GM18867 (cell line): Measurements from ENCODE around the gene RTN4.

Source experiments
- ATAC-seq: cut with Tn5 transposase; IDR thresholded peaks from one replicate; pipeline ENCODE4 v1.9.1; 2021; ENCODE audit warnings: mild to moderate bottlenecking, moderate library complexity; ENCODE audit not compliant: unreplicated experiment

Gene RTN4

GRCh38 chr2:55045780-55046179, 4.5 kb downstream of the RTN4 start:
- no peak for ATAC-seq

GRCh38 chr2:55043841-55044240, 6.4 kb downstream of the RTN4 start:
- no peak for ATAC-seq

- ATAC-seq = no peak
Observed at GRCh38 chr2:55038428-55038827, 11.8 kb downstream of the RTN4 start.

- ATAC-seq = no peak
Observed at GRCh38 chr2:55035716-55036115, 14.5 kb downstream of the RTN4 start.

GRCh38 chr2:55033921-55034320, 16.3 kb downstream of the RTN4 start:
- ATAC-seq = no peak

GRCh38 chr2:55033076-55033742, 17.0 kb downstream of the RTN4 start:
- peak; percentile 92 for ATAC-seq

GRCh38 chr2:55031505-55031904, 18.7 kb downstream of the RTN4 start:
- ATAC-seq = no peak

- no peak for ATAC-seq
Observed at GRCh38 chr2:55030766-55031165, 19.5 kb downstream of the RTN4 start.

GRCh38 chr2:55029098-55029497, 21.2 kb downstream of the RTN4 start:
- ATAC-seq = no peak

- ATAC-seq = no peak
Observed at GRCh38 chr2:55027226-55027625, 23.0 kb downstream of the RTN4 start.

- no peak for ATAC-seq
Observed at GRCh38 chr2:55026202-55026601, 24.0 kb downstream of the RTN4 start.

GRCh38 chr2:55025627-55026026, 24.6 kb downstream of the RTN4 start:
- no peak for ATAC-seq

- ATAC-seq = no peak
Observed at GRCh38 chr2:55025082-55025481, 25.2 kb downstream of the RTN4 start.

GRCh38 chr2:55022476-55022875, 27.8 kb downstream of the RTN4 start:
- ATAC-seq = no peak

- ATAC-seq = no peak
Observed at GRCh38 chr2:55019526-55020258, 30.6 kb downstream of the RTN4 start.

GRCh38 chr2:55018619-55019018, 31.6 kb downstream of the RTN4 start:
- ATAC-seq = no peak

- no peak for ATAC-seq
Observed at GRCh38 chr2:55017880-55018279, 32.4 kb downstream of the RTN4 start.

GRCh38 chr2:55017428-55017827, 32.8 kb downstream of the RTN4 start:
- no peak for ATAC-seq

- ATAC-seq = no peak
Observed at GRCh38 chr2:55014962-55015939, 35.0 kb downstream of the RTN4 start.

GRCh38 chr2:55013936-55014335, 36.3 kb downstream of the RTN4 start:
- ATAC-seq = no peak

GRCh38 chr2:55012672-55013484, 37.4 kb downstream of the RTN4 start:
- ATAC-seq = no peak
